ENCODE data around the gene GALNT8.

DNA sequence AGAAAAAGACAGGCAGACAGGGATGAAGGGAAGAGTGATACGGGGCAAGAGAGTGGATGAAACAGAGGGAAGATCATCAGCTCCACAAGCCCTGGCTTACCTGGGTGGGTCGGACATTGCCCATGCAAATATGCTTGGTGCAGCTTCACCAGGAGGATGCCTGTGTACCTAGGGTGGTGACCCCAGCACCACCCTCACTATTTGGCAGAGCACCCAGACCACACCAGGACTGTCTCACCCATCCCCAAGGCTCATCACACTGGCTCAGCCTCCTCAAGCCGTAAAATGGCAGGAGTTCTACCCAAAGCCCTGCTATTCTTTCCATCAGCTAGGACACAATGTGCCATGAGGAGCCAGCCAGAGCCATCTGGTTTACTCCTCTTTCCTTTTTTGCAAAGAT is 3.0 kb downstream of the GALNT8 start:
- TF ChIP-seq, protein P1, sequence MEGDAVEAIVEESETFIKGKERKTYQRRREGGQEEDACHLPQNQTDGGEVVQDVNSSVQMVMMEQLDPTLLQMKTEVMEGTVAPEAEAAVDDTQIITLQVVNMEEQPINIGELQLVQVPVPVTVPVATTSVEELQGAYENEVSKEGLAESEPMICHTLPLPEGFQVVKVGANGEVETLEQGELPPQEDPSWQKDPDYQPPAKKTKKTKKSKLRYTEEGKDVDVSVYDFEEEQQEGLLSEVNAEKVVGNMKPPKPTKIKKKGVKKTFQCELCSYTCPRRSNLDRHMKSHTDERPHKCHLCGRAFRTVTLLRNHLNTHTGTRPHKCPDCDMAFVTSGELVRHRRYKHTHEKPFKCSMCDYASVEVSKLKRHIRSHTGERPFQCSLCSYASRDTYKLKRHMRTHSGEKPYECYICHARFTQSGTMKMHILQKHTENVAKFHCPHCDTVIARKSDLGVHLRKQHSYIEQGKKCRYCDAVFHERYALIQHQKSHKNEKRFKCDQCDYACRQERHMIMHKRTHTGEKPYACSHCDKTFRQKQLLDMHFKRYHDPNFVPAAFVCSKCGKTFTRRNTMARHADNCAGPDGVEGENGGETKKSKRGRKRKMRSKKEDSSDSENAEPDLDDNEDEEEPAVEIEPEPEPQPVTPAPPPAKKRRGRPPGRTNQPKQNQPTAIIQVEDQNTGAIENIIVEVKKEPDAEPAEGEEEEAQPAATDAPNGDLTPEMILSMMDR (IDR thresholded peaks at IDR 0.05; ENCODE audit: low read depth, low read length, poor library complexity, severe bottlenecking) = no peak
- no peak for TF ChIP-seq EZH2phosphoT487 (IDR thresholded peaks at IDR 0.05; ENCODE audit: borderline replicate concordance, low read length)
